MCF 10A (cell line): ENCODE measurements around the gene MAPKBP1. TPM values are rescaled to one million over a fixed set of nuclear protein-coding genes. Genes with fewer than 3 reads are reported as not detected.
A peak's percentile ranks its signal among the peaks of the same experiment; 100 is the strongest.

ENCODE experiments used
- BruUV-seq: library from RNA; stranded (reverse); fragments of 400-500 nt; replicated peaks from 2 replicates; lab custom pipeline; 2021; lab: Mats Ljungman, UMichigan
- CTCF ChIA-PET: fragments of 300-600 bp; sonication (Branson Sonifier 250); formaldehyde crosslinking; extraction: SDS; loops from one replicate; lab custom pipeline; 2021; ENCODE audit warnings: antibody characterized with exemption, inconsistent platforms; lab: Yijun Ruan, JAX
- POLR2A ChIA-PET: fragments of 300-600, 350-650 bp; sonication (Branson Sonifier 250); formaldehyde crosslinking; extraction: SDS; loops from one replicate; lab custom pipeline; 2020; ENCODE audit warnings: antibody characterized with exemption, inconsistent platforms; lab: Yijun Ruan, JAX
- DNase-seq: peaks from one replicate; pipeline ENCODE4 v3.0.0-alpha.2; 2018; ENCODE audit not compliant: unreplicated experiment
- H3K27ac Mint-ChIP-seq: one replicate; pipeline ENCODE4 v1.8.0; 2022; ENCODE audit warnings: mild to moderate bottlenecking, low read depth, mixed read lengths; ENCODE audit not compliant: unreplicated experiment
- H3K27me3 Mint-ChIP-seq: one replicate; pipeline ENCODE4 v1.8.0; 2022; ENCODE audit warnings: mixed read lengths; ENCODE audit not compliant: insufficient read depth, unreplicated experiment
- H3K36me3 Mint-ChIP-seq: one replicate; pipeline ENCODE4 v1.8.0; 2022; ENCODE audit warnings: mild to moderate bottlenecking, moderate library complexity, mixed read lengths; ENCODE audit not compliant: insufficient read depth, unreplicated experiment
- H3K4me1 Mint-ChIP-seq: one replicate; pipeline ENCODE4 v1.8.0; 2022; ENCODE audit warnings: mixed read lengths; ENCODE audit not compliant: insufficient read depth, unreplicated experiment
- H3K4me3 Mint-ChIP-seq: one replicate; pipeline ENCODE4 v1.8.0; 2022; ENCODE audit warnings: mild to moderate bottlenecking, moderate library complexity, mixed read lengths; ENCODE audit not compliant: unreplicated experiment
- H3K9me3 Mint-ChIP-seq: one replicate; pipeline ENCODE4 v1.8.0; 2022; ENCODE audit warnings: mixed read lengths; ENCODE audit not compliant: unreplicated experiment
- CTCF ChIP-seq: fragments of 200-600 bp; IDR thresholded peaks from one replicate; pipeline ENCODE4 v1.8.0; 2022; ENCODE audit warnings: antibody characterized with exemption, mild to moderate bottlenecking; ENCODE audit not compliant: unreplicated experiment
- intact Hi-C: fragments of 100-400 bp; cut with micrococcal nuclease; formaldehyde crosslinking; loops from 2 replicates; pipeline ENCODE4 v1.14.1; 2022
- total RNA-seq: library from RNA; stranded (reverse); gene quantifications from 2 replicates; pipeline ENCODE4 v1.2.3, GENCODE V29; 2022

MAPKBP1 gene
- total RNA-seq, 1 experiment from 2014 or later, result 35.0 TPM

- no peaks in the 10 kb centered on the region for H3K27me3 Mint-ChIP-seq
- no peak overlapping the region for H3K27ac Mint-ChIP-seq
- ChIA-PET CTCF (interaction anchor here (2.6 kb wide), 1 partner anchor 44 kb away, joined by 10 read pairs; no protein-coding TSS in a partner anchor), POLR2A (interaction anchor here (0.7 kb wide), 1 partner anchor 482 kb away, joined by 3 read pairs; no protein-coding TSS in a partner anchor)
- H3K36me3 Mint-ChIP-seq, result peaks cover 52% of the 10 kb centered on the region
- intact Hi-C loops, result no loop called here
- TF ChIP-seq CTCF, result no peak
- DNase-seq, result no peak
- no peaks in the 10 kb centered on the region for H3K9me3 Mint-ChIP-seq
- no peaks in the 10 kb centered on the region for H3K4me1 Mint-ChIP-seq
- H3K4me3 Mint-ChIP-seq, result no peak overlapping the region
- no TSS peak for BruUV-seq
These were observed 43.0 kb downstream of the MAPKBP1 start for GRCh38 chr15:41817327-41817726.

GRCh38 chr15:41817781-41818180 is 43.5 kb downstream of the MAPKBP1 start:
- Mint-ChIP-seq H3K27me3 (no peaks in the 10 kb centered on the region), H3K27ac (no peak overlapping the region), H3K9me3 (no peaks in the 10 kb centered on the region), H3K36me3 (peaks cover 52% of the 10 kb centered on the region), H3K4me3 (no peak overlapping the region), H3K4me1 (no peaks in the 10 kb centered on the region)
- no TSS peak for BruUV-seq
- no peak for TF ChIP-seq CTCF
- DNase-seq, result no peak
- POLR2A ChIA-PET, result no interaction called here
- intact Hi-C loops, result no loop called here
- CTCF ChIA-PET, result interaction anchor here (2.6 kb wide), 1 partner anchor 45 kb away, joined by 10 read pairs; no protein-coding TSS in a partner anchor

GRCh38 chr15:41819455-41820050 is 45.3 kb downstream of the MAPKBP1 start:
- BruUV-seq, result no TSS peak
- Mint-ChIP-seq H3K27ac (no peak overlapping the region), H3K4me1 (no peaks in the 10 kb centered on the region), H3K9me3 (no peaks in the 10 kb centered on the region), H3K27me3 (no peaks in the 10 kb centered on the region), H3K36me3 (peaks cover 51% of the 10 kb centered on the region), H3K4me3 (no peak overlapping the region)
- no peak for DNase-seq
- POLR2A ChIA-PET, result no interaction called here
- no peak for TF ChIP-seq CTCF
- CTCF ChIA-PET, result interaction anchor here (1.1 to 5.8 kb wide), 3 partner anchors 8 to 47 kb away, joined by 4 to 41 read pairs (median 17); no protein-coding TSS in a partner anchor
- intact Hi-C loops, result no loop called here

- intact Hi-C loops, result no loop called here
- Mint-ChIP-seq H3K4me3 (no peak overlapping the region), H3K27ac (peak overlapping the region; percentile 73)
These were observed 46.6 kb downstream of the MAPKBP1 start for GRCh38 chr15:41820791-41821423.

More at GRCh38 chr15:41820791-41821423, 46.6 kb downstream of the MAPKBP1 start:
- no TSS peak for BruUV-seq
- DNase-seq, result no peak
- Mint-ChIP-seq H3K36me3 (peaks cover 50% of the 10 kb centered on the region), H3K9me3 (no peaks in the 10 kb centered on the region), H3K27me3 (no peaks in the 10 kb centered on the region), H3K4me1 (no peaks in the 10 kb centered on the region)
- TF ChIP-seq CTCF, result no peak
- POLR2A ChIA-PET, result interaction anchor here (1.4 kb wide), 1 partner anchor 48 kb away, joined by 3 read pairs; no protein-coding TSS in a partner anchor
- CTCF ChIA-PET, result interaction anchor here (0.9 to 5.8 kb wide), 4 partner anchors 10 to 250 kb away, joined by 3 to 41 read pairs (median 10); no protein-coding TSS in a partner anchor
